Activated CD8-positive, alpha-beta memory T cell treated with anti-CD3 and anti-CD28 coated beads, Interleukin-2, amount 10 ng/mL, durations not matched to agents 7 days and 5 days (primary cell): ENCODE measurements around the gene DPYD. TPM values are rescaled to one million over a fixed set of nuclear protein-coding genes. Genes with fewer than 3 reads are reported as not detected.

Source experiments
- ATAC-seq: fragments of 150-1000 bp; cut with Tn5 transposase; one replicate; pipeline ENCODE4 v1.10.0; 2021; ENCODE audit warnings: moderate library complexity
- CTCF ChIA-PET: fragments of 350-600 bp; sonication (Branson Sonifier 250); formaldehyde crosslinking; loops from one replicate; lab custom pipeline; 2021; ENCODE audit warnings: antibody characterized with exemption; lab: Charles Lee
- DNase-seq: peaks from one replicate; pipeline ENCODE4 v3.0.0-alpha.2; 2020
- H3K27ac Mint-ChIP-seq: one replicate; pipeline ENCODE4 v1.8.0; 2021; ENCODE audit warnings: mild to moderate bottlenecking, mixed read lengths
- H3K27me3 Mint-ChIP-seq: one replicate; pipeline ENCODE4 v1.8.0; 2021; ENCODE audit warnings: mixed read lengths
- H3K36me3 Mint-ChIP-seq: one replicate; pipeline ENCODE4 v1.8.0; 2021; ENCODE audit warnings: mild to moderate bottlenecking, mixed read lengths
- H3K4me1 Mint-ChIP-seq: one replicate; pipeline ENCODE4 v1.8.0; 2021; ENCODE audit warnings: mixed read lengths
- H3K4me3 Mint-ChIP-seq: one replicate; pipeline ENCODE4 v1.8.0; 2021; ENCODE audit warnings: mild to moderate bottlenecking, moderate library complexity, mixed read lengths
- H3K9me3 Mint-ChIP-seq: one replicate; pipeline ENCODE4 v1.8.0; 2022; ENCODE audit warnings: low read depth, mixed read lengths
- total RNA-seq, 2 experiments: library from RNA; stranded (reverse); gene quantifications; one replicate each; pipeline ENCODE4 v1.2.3, GENCODE V29; 2021

The DPYD gene
- total RNA-seq, 2 experiments from 2014 or later, result 31.4 to 42.3 TPM

DNA sequence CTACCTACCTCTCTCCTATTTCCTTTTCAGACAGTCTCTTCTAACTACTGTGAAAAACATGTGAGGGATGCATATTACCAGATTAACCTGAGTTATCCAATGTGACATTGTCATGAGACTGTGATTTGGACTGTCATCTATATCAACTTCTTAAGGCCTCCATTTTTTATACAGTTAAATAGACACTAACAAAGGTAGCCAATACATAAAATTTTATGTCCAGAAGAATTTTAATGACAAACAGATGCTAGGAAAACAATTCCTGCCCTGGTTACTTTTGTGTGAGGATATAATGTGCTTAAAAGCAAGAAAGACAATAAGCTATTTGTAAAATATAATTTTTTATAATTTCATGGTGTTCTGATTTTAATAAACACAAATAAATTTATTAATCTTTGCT lies 136.2 kb downstream of the DPYD start:
- peaks cover 12% of the 10 kb centered on the region for H3K4me1 Mint-ChIP-seq
- no peak for ATAC-seq
- H3K27ac Mint-ChIP-seq, result no peak overlapping the region
- no peaks in the 10 kb centered on the region for H3K36me3 Mint-ChIP-seq
- no peaks in the 10 kb centered on the region for H3K27me3 Mint-ChIP-seq
- no peak overlapping the region for H3K4me3 Mint-ChIP-seq
- CTCF ChIA-PET, result no interaction called here
- no peaks in the 10 kb centered on the region for H3K9me3 Mint-ChIP-seq
- no peak for DNase-seq

DNA sequence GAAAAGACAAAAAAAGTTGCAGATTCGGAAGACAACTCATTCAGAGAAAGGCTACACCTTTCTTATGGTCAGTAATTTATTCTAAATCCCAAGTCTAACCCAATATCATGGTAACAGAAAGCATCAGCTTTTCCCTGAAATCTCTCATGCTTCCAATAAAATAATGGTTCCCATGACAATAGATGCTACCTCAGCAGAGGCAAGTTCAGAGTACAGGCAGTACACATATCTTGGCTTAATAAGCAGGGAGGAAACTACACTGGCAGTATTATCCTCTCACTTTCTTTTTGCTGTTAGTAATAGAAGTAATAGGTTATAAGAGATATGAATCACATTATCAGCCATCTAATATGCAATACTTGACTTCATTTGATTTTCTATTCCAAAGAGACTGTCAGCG lies 137.1 kb downstream of the DPYD start:
- CTCF ChIA-PET, result no interaction called here
- no peaks in the 10 kb centered on the region for H3K27me3 Mint-ChIP-seq
- H3K27ac Mint-ChIP-seq, result no peak overlapping the region
- no peak overlapping the region for H3K4me3 Mint-ChIP-seq
- no peaks in the 10 kb centered on the region for H3K36me3 Mint-ChIP-seq
- DNase-seq (no peak), ATAC-seq (no peak)
- H3K4me1 Mint-ChIP-seq, result peaks cover 7% of the 10 kb centered on the region
- H3K9me3 Mint-ChIP-seq, result no peaks in the 10 kb centered on the region

DNA sequence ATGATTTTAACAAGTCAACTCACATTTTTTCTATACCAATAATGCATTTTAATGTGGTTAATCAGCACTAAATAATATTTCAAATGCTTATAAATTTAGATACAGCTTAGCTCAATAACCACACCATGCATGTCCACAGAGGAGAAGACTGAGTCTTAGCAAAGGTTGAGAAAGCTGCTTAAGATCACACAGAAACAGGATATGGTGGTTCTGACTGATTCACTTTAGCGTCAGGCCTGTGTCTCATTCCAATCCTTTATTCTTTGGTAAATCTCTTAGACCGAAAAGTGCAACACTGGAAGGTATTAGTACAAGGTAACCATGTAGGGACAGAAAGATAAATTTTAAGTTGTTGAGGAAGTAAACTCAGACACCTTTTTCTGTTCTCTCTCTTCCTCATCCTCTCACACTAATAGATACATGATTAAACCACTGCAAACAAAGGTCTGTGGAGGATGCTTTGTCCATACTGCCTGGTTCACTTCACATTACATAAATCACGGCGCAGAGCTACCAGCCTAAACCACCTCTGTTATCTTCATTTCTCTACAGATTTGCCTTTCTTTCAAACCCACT lies 139.0 kb downstream of the DPYD start:
- H3K27me3 Mint-ChIP-seq, result no peaks in the 10 kb centered on the region
- H3K27ac Mint-ChIP-seq, result no peak overlapping the region
- peak; percentile 63 for ATAC-seq
- no peak for DNase-seq
- H3K9me3 Mint-ChIP-seq, result no peaks in the 10 kb centered on the region
- peaks cover 7% of the 10 kb centered on the region for H3K4me1 Mint-ChIP-seq
- CTCF ChIA-PET, result interaction anchor here (1.7 kb wide), 1 partner anchor 272 kb away, joined by 3 read pairs; no protein-coding TSS in a partner anchor
- H3K4me3 Mint-ChIP-seq, result no peak overlapping the region
- H3K36me3 Mint-ChIP-seq, result no peaks in the 10 kb centered on the region

DNA sequence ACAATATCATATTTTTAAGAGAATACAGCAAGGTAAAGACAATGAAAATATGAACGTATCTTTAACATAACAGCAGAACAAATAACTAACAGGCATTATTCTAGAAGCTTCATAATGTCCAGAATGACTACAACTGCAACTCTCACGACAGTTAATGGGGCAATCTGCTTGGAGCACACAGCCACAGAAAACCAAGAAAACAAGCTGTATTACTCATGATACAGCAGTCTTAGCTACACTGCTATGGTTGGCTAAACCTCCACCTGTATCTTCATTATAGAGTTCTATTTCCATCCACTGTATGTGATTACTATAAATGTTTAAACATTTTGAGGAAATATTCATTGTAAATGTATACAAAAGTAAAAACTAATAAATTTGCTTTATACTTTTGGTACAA lies 139.9 kb downstream of the DPYD start:
- Mint-ChIP-seq H3K27me3 (no peaks in the 10 kb centered on the region), H3K4me3 (no peak overlapping the region), H3K9me3 (no peaks in the 10 kb centered on the region), H3K36me3 (no peaks in the 10 kb centered on the region), H3K27ac (no peak overlapping the region), H3K4me1 (peaks cover 7% of the 10 kb centered on the region)
- CTCF ChIA-PET, result no interaction called here
- no peak for DNase-seq
- ATAC-seq, result no peak

DNA sequence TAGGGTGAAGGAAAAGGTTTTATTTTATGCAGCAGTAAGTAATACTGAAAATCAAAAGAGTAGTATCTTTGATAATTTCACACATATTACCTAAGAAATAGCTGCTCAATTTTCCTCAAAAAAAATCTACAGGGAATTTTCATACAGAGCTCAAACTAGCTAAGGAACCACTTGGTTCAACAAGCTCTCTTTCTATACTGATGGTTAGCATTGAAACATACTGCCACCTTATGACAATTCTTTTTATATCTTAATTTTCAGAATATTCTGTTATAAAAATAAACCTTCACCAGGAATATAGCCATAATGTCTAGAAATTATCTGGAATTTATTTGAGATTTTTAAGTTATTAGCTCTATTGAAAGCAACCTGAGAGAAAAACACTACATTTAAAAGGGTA lies 142.1 kb downstream of the DPYD start:
- Mint-ChIP-seq H3K36me3 (no peaks in the 10 kb centered on the region), H3K4me3 (no peak overlapping the region), H3K27me3 (no peaks in the 10 kb centered on the region), H3K27ac (no peak overlapping the region), H3K4me1 (peaks cover 7% of the 10 kb centered on the region), H3K9me3 (no peaks in the 10 kb centered on the region)
- no peak for ATAC-seq
- no peak for DNase-seq
- CTCF ChIA-PET, result no interaction called here

DNA sequence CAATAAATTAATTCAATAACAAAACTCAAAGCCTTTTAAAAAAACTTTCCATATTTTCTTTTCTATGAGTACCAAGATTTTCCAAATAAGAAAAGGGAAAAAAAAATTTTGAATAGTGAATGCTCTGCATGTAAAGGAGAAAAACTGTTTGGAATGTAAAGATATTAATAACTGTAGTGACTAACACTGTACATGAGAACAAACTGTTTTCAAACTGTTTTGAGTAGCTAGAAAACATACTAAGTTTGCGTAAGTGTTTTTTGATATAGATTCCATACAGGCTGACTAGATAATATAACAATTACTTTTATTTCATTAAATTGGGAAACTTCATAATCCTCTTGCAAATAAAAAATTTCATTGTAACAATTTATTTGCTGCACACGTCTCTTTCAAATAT lies 150.5 kb downstream of the DPYD start:
- no peak for ATAC-seq
- peaks cover 2% of the 10 kb centered on the region for H3K36me3 Mint-ChIP-seq

DNA sequence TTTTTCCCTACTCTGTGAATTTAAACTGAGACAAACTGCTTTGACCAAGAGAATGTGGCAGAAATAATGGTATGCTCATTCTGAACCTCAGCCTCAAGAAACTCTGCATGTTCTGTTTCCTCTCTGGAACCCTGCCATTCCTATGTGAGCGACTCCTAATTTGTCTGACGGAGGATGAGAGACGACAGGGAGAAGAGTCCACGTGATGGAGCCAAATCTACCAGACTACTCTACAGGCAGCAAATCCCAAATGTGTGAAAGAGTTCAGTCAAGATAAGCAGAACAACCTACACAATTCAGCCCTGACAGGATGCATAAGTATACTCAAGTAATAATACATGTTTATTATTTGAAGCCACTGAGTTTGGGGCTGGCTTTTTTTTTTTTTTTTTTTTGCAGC lies 153.5 kb downstream of the DPYD start:
- DNase-seq, result no peak
- H3K27ac Mint-ChIP-seq, result no peak overlapping the region
- no peaks in the 10 kb centered on the region for H3K27me3 Mint-ChIP-seq
- no peaks in the 10 kb centered on the region for H3K9me3 Mint-ChIP-seq
- ATAC-seq, result no peak
- no peaks in the 10 kb centered on the region for H3K4me1 Mint-ChIP-seq
- H3K36me3 Mint-ChIP-seq, result peaks cover 2% of the 10 kb centered on the region
- CTCF ChIA-PET, result no interaction called here
- H3K4me3 Mint-ChIP-seq, result no peak overlapping the region

More for the DNA sequence above, 150.5 kb downstream of the DPYD start:
- no peak for DNase-seq
- no peaks in the 10 kb centered on the region for H3K27me3 Mint-ChIP-seq
- no peaks in the 10 kb centered on the region for H3K4me1 Mint-ChIP-seq
- no peak overlapping the region for H3K4me3 Mint-ChIP-seq
- H3K27ac Mint-ChIP-seq, result no peak overlapping the region
- H3K9me3 Mint-ChIP-seq, result no peaks in the 10 kb centered on the region
- CTCF ChIA-PET, result no interaction called here

DNA sequence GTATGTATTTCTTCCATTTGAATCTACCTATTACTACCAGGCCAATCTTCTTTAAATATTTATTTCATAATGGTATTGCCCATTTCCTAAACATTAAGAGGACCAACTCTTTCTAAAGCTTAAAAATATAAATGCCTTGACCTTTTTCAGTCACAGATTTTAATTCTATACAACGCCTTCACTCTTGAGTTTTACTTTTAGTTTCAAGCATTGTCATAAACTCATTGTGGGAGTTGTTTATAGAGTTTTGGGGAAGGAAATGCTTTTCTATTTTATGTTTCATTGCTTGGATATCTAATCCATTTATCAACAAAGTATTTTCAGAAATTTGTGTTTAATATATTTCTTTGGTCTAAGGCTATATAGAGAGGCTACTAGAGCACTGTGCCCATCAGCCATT lies 155.8 kb downstream of the DPYD start:
- CTCF ChIA-PET, result no interaction called here
- H3K36me3 Mint-ChIP-seq, result peaks cover 9% of the 10 kb centered on the region
- no peaks in the 10 kb centered on the region for H3K27me3 Mint-ChIP-seq
- H3K9me3 Mint-ChIP-seq, result peaks cover 5% of the 10 kb centered on the region
- no peak overlapping the region for H3K27ac Mint-ChIP-seq
- H3K4me1 Mint-ChIP-seq, result no peaks in the 10 kb centered on the region
- ATAC-seq (no peak), DNase-seq (no peak)
- H3K4me3 Mint-ChIP-seq, result no peak overlapping the region

DNA sequence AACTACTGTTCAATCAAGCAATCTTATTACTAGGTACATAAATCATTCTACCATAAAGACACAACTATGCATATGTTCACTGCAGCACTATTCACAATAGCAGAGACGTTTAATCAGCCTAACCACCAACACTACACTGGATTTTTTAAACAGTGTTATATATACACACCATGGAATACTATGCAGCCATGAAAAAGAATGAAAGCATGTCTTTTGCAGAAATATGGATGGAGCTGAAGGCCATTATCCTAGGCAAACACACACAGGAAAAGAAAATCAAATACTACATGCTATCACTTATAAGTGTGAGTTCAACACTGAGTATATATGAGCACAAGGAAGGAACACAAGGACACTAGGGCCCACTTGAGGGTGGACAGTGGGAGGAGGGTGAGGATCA lies 159.2 kb downstream of the DPYD start:
- no peaks in the 10 kb centered on the region for H3K4me1 Mint-ChIP-seq
- H3K27ac Mint-ChIP-seq, result no peak overlapping the region
- no peak overlapping the region for H3K4me3 Mint-ChIP-seq
- H3K9me3 Mint-ChIP-seq, result peaks cover 5% of the 10 kb centered on the region
- DNase-seq (no peak), ATAC-seq (no peak)
- peaks cover 9% of the 10 kb centered on the region for H3K36me3 Mint-ChIP-seq
- CTCF ChIA-PET, result no interaction called here
- no peaks in the 10 kb centered on the region for H3K27me3 Mint-ChIP-seq

DNA sequence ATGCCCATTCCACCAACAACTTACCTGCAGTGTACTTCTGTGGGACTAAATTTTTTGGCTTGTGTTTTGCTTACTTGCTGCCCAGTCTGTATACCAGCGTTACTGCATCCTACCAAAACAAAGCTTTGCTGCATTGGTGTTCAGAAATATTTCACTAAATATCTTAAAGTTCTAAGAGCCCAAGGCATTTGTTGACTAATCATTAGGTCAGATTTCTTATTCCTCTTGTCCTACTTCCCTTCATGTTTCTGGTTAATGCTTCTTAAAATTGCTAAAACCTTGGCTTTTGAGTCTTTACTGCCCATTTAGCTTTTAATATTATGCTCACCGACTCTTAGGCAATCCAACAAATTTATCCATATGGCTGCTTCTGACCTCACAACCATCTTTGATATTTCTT lies 161.8 kb downstream of the DPYD start:
- CTCF ChIA-PET, result no interaction called here
- H3K27ac Mint-ChIP-seq, result no peak overlapping the region
- ATAC-seq (no peak), DNase-seq (no peak)
- H3K27me3 Mint-ChIP-seq, result no peaks in the 10 kb centered on the region
- H3K9me3 Mint-ChIP-seq, result peaks cover 5% of the 10 kb centered on the region
- peaks cover 9% of the 10 kb centered on the region for H3K36me3 Mint-ChIP-seq
- no peaks in the 10 kb centered on the region for H3K4me1 Mint-ChIP-seq
- no peak overlapping the region for H3K4me3 Mint-ChIP-seq

DNA sequence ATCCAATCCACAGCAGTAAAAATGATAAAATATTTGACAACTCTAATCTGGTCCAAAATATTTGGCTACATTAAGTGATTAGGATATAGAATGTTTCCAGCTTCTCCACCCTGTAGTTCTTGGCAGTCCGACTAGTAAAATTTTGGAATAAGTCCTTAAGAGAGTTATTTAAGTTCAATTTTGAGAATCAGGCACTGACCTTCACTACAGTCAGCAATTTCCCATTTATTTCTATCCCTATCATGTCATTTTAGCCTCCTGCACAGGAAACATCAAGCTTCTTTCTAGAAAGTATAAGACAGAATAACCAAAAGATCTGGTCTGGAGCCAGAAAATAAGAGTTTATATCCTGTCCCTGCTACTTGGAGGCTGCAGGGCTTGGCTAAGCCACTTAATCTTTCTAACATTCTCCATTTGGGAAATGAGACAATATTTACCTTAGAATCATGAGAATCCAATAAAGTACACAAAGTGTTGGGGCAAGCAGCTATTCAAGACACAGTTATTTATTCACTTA lies 162.2 kb downstream of the DPYD start:
- ATAC-seq (no peak), DNase-seq (no peak)
- CTCF ChIA-PET, result no interaction called here
- Mint-ChIP-seq H3K9me3 (peaks cover 5% of the 10 kb centered on the region), H3K36me3 (peaks cover 9% of the 10 kb centered on the region), H3K4me1 (no peaks in the 10 kb centered on the region), H3K4me3 (no peak overlapping the region), H3K27ac (no peak overlapping the region), H3K27me3 (no peaks in the 10 kb centered on the region)

DNA sequence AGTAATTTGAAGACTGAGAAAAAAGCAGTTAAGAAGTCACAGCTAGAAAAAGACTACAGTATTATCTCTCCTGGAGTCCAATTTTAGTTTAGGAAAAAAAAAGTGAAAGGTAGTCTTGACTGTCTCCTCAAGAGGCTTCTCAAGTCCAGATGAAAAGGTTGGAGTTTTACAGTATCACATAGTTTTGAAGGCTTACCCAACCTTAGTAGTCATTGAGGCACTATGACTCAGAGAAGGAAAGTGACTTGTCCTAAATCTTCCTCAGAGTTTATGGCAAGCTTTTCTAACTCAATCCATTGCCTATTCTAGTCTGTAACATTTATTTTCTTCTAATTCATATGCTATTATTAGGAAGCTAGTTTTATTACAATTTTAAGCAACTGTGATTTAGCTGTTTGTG lies 174.9 kb downstream of the DPYD start:
- H3K4me3 Mint-ChIP-seq, result no peak overlapping the region
- CTCF ChIA-PET, result interaction anchor here (1.0 kb wide), 1 partner anchor 10 kb away, joined by 3 read pairs; no protein-coding TSS in a partner anchor
- ATAC-seq, result no peak

DNA sequence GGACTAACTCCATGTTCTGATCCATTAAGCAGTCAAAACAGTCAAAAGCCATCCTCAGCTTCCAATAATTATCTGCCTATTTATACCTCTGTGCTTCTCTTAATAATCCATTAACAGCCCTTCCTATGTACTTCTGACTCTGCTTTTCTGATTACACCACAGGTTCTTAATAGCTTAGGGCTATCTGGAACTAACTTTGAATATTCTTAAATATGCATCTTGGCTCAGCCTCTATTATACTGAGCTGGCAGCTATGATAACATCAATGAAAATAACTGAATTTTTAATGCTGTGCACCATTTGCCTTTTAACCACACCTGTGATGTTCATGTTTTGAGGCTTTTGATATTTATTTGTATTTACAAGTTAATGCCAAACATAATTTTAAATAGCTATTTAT lies 175.9 kb downstream of the DPYD start:
- H3K36me3 Mint-ChIP-seq, result peaks cover 2% of the 10 kb centered on the region
- no peak for DNase-seq
- CTCF ChIA-PET, result interaction anchor here (1.2 kb wide), 1 partner anchor 11 kb away, joined by 4 read pairs; no protein-coding TSS in a partner anchor
- ATAC-seq, result no peak
- no peak overlapping the region for H3K4me3 Mint-ChIP-seq
- H3K27ac Mint-ChIP-seq, result no peak overlapping the region
- H3K4me1 Mint-ChIP-seq, result no peaks in the 10 kb centered on the region
- H3K27me3 Mint-ChIP-seq, result no peaks in the 10 kb centered on the region
- peaks cover 1% of the 10 kb centered on the region for H3K9me3 Mint-ChIP-seq

More for the DNA sequence above, 174.9 kb downstream of the DPYD start:
- H3K9me3 Mint-ChIP-seq, result peaks cover 1% of the 10 kb centered on the region
- no peak overlapping the region for H3K27ac Mint-ChIP-seq
- no peaks in the 10 kb centered on the region for H3K27me3 Mint-ChIP-seq
- H3K36me3 Mint-ChIP-seq, result peaks cover 2% of the 10 kb centered on the region
- H3K4me1 Mint-ChIP-seq, result no peaks in the 10 kb centered on the region
- DNase-seq, result no peak

DNA sequence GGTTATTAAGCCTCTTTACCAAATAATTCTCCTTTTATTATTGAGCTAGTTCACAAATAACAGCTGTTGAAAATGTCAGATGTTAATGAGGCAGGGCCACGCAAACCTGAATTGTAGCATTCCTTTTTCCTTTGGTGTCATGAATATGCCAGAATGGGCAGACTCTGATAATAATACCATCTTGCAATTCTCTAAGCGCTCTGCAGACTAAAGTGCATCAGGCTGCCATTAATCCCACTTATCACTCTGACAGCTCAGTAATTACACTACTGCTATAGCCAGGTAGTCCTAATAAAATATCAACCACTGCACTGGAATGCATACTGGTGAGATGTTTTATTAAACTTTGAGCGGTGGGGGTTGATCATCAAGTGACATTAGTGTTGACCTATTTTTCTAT lies 177.7 kb downstream of the DPYD start:
- CTCF ChIA-PET, result no interaction called here
- H3K9me3 Mint-ChIP-seq, result no peaks in the 10 kb centered on the region

More for the DNA sequence above, 177.7 kb downstream of the DPYD start:
- Mint-ChIP-seq H3K27ac (no peak overlapping the region), H3K27me3 (no peaks in the 10 kb centered on the region), H3K36me3 (peaks cover 2% of the 10 kb centered on the region), H3K4me1 (no peaks in the 10 kb centered on the region), H3K4me3 (no peak overlapping the region)
- ATAC-seq (no peak), DNase-seq (no peak)
